GM19240 (cell line): ENCODE results near the gene MARCHF5.

Source experiments
- DNase-seq: peaks from one replicate; pipeline ENCODE4 v3.0.0; 2011; ENCODE audit warnings: low spot score; ENCODE audit not compliant: insufficient read length

Gene MARCHF5

DNA sequence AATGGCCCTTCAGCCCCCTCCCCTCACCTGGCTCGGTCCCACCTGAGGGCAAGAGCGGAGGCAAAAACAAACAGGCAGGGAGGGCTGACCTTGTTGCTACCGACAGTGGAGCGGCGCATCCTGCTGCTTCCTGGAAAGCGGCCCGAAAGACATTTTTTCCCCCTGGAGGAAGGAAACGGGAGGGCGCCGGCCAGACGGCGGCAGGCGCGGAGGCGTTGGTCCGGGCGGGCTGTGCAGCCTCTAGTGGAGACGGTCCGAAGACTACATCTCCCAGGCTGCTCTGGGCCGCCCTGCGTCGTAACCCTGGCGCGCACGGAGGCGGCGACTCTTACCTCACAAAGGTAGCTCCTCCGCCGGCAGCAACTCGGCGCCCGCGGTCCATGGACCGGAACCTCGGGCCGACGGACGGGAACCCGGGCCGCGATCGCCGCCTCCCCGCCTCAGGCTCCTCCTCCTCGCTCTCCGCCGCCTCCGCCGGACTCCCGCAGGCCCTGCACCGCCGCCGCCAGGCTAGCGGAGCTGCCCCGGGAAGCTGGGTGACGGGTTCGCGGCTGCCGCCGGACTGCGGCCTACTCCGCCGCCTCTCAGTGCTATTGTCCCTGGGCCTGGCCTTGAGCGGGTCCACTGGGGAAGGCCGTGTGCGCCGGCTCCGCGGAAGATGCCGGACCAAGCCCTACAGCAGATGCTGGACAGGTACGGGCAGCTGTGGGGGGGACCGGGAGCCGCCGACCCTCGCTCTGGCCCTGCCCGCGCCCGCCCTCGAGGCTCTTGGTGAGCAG is at the start of gene MARCHF5, which contains the start of gene CPEB3:
MARCHF5 (plus strand) TSS at position 331 of the 779 bp plus-strand sequence; CDS start at position 659, 328 bp downstream.
CPEB3 (minus strand) TSS at position 242 of the 779 bp plus-strand sequence. CDS start 50,728 bp downstream, outside the sequence.
- peak; percentile 70 for DNase-seq

DNA sequence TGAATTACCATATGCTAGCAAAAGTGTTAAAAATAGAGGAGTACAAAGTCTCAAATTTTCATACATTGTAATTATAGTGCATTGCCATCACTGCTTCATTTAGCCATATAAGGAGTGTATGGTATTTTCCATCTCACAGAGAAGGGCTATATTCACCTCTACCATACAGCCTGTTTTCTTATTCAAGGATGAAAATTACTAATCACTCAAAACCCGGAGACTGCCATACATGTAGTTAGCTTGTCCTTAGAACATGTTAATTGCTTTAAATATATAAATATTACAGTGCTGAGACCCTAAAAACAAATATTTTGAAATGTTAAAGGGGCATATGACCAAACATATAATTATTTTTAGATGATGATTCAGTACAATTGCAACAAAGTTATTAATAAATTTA is 49.5 kb upstream of the MARCHF5 start:
- no peak for DNase-seq

DNA sequence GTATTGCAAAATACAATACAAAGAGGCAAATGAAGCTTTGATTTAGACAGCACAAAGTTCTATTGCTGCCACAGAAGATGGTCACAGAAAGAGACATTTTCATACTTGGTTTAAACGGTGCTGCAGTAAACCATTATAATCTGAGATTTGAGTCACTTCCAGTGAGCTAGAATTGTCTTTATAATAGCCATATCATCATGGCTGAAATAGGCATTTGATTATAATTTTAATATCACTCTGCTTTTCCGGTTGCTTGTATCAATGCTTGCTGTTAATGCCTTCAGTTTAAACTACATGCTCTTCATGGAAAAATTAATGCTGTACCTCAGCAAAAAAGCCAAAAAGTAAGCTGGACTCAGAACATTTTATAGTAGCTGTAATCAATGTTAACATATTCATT is 48.6 kb upstream of the MARCHF5 start:
- no peak for DNase-seq

- DNase-seq, result no peak
Measured at GRCh38 chr10:92242910-92243671, 47.9 kb upstream of the MARCHF5 start.

DNA sequence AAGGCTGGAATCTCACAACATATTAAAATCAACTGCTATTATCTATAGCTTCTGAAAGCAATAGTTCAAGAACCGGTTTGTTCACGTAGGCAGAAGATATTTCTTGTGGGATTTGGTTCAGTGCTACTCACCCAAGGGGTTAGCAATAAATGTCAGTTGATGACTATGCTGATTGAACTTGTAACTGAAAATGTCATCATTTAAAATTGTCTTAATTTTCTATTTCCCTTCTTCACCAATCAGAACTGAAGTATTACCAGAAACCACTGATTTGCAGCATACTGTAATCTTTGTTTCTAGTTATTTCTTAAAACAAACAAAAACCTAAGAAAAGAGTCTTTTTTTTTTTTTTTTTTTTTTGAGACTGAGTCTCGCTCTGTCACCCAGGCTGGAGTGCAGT is 46.2 kb upstream of the MARCHF5 start:
- no peak for DNase-seq

DNA sequence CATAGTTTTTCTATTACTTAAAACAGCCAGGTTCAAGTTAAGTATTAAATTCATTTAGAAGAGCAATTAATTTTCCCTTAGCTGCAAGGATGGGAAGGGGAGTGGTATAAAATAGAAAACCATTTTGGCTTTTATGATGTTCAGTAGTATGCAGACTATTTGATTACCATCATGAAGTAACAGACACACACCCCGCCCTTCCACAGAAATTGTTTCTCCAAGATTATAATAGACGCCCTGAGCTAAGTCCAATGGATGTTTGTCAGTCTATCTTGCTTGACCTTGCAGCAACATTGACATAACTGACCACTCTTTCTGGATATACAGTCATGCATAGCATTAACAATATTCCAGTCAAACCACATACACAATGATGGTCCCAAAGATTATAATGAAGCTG is 42.4 kb upstream of the MARCHF5 start:
- DNase-seq, result no peak

- no peak for DNase-seq
Measured at GRCh38 chr10:92263396-92263795, 27.6 kb upstream of the MARCHF5 start.

- no peak for DNase-seq
Measured at GRCh38 chr10:92264249-92264648, 26.7 kb upstream of the MARCHF5 start.

DNA sequence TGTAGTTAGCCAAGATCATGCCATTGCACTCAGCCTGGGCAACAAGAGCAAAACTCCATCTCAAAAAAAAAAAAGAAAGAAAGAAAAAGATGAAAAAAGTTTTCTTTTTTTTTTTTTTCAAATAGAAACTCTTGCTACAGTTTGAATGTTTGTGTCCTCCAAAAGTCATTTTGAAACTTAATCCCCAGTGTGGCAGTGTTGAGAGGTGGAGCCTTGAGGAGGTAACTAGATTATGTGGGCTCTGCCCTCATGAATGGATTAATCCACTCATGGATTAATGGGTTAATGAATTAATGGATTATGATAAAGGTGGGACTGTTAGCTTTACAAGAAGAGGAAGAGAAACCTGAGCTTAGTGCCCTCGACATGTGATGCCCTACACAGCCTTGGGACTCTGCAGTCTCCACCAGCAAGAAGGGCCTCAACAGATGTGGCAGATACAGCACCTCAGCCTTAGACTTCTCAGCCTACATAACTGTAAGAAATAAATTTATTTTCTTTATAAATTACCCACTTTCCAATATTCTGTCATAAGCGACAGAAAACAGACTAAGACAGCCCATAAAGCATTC is 25.2 kb upstream of the MARCHF5 start:
- DNase-seq, result no peak

DNA sequence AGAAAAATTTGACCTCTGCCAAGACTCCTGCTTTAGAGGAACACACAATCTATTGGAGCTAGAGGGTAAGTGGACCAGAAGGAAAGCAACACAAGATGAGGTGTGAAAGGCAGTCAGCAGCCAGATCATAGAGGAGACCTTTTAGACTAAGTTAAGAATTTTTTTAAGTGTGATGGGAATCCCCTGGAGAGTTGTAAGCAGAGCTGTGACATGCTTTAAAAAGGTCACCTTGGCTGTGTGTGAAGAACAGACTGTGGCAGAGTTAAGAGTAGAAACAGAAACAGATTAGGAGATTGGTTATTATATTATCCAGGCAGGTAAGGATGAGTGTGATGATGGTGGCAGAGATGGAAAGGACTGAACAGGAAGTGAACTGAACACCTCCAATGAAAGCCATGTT is 23.6 kb upstream of the MARCHF5 start:
- DNase-seq, result no peak

GRCh38 chr10:92268748-92269147 is 22.2 kb upstream of the MARCHF5 start:
- no peak for DNase-seq

- no peak for DNase-seq
Measured at GRCh38 chr10:92274071-92274470, 16.9 kb upstream of the MARCHF5 start.

- DNase-seq, result no peak
Measured at GRCh38 chr10:92278996-92279696, 11.8 kb upstream of the MARCHF5 start.

GRCh38 chr10:92284112-92284704 is 6.8 kb upstream of the MARCHF5 start:
- no peak for DNase-seq

DNA sequence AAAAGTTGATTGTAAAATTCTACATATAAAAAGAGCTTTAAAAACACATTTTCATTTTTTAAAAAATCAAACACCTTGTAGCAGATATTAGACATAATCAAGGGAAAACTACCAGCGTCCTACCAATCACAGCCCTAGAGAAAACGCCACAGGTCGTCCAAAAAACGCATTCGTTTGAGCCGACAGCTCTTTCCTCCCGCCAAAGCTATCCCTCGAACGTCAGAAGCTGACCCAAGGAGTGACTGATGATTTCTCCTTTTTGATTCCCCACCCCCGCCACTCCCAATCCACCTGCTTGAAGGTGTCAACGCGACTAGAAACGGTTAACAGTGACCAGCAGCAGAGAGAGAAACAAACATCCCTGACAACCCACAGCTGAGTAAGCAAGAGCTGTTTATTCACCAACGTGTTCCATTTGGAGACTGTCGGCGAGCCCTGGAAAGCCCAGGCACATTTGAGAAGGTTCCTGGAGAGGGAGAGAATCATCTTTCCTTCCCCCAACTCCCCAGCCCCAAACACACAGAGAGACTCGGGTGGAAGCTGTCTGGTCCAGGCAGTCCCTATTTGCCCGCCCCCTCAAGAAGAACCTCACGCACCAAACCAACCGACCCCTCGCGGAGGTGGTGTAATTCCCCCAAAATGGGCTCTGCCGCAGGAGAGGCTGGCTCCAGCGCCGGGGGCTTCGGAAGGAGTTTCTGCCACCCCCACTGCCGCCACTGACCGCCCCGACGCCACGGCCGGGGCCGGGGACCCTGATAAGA is 711 bp upstream of the MARCHF5 start:
- no peak for DNase-seq

- DNase-seq, result no peak
Measured at GRCh38 chr10:92291616-92291865, 574 bp downstream of the MARCHF5 start.

GRCh38 chr10:92291921-92292845 is 1.2 kb downstream of the MARCHF5 start:
- DNase-seq, result no peak

- DNase-seq, result no peak
Measured at GRCh38 chr10:92298487-92298886, 7.5 kb downstream of the MARCHF5 start.

DNA sequence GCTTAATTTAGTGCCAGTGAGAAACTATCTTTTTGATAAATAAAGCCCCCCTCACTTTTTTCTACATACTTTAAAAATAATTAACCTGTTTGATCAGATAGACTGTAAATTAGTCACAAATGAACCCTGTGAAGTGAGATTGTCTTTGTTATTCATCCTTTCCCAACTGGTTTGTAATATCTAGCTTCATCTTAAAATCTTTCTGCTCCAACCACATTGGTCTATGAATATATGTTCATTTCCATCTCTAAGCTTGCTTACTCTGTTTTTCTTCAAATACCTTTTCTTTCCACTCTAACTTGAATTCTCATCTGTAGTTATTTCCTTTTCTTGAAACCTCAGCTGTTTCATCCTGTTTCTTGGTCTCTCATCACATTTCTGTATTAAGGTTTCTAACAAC is 12.1 kb downstream of the MARCHF5 start:
- no peak for DNase-seq

DNA sequence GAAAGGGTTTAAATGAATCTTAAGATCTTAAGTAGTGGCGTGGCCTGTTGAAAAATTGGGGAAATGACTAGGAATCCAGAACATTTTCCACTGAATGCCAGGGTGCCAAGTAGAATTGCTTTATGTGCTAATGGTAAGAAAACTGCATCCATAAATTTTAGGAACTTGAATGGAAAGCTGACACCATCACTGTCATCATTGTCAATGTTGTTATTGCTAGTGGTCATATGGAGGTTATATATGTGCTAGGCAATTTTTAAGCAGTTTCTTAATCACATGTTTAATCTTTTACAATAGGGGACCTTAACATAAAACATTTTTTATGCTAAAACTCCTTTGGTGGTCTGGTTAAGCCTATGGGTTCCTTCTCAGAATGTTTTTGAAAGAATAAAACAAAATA is 13.1 kb downstream of the MARCHF5 start:
- DNase-seq, result no peak
